Common myeloid progenitor, CD34-positive (primary cell): ENCODE results near the gene KRTAP2-3.
A peak's percentile ranks its signal among the peaks of the same experiment; 100 is the strongest.

Experiments used
- CTCF ChIA-PET: fragments of 350-600 bp; sonication (Branson Sonifier 250); formaldehyde crosslinking; loops from one replicate; lab custom pipeline; 2021; ENCODE audit warnings: antibody characterized with exemption; lab: Charles Lee
- POLR2A ChIA-PET: fragments of 350-600 bp; sonication (Branson Sonifier 250); formaldehyde crosslinking; loops from one replicate; lab custom pipeline; 2021; ENCODE audit warnings: antibody characterized with exemption; lab: Charles Lee
- DNase-seq, 3 donors: peaks; one replicate each; pipeline versions ENCODE4 v3.0.0 to v3.0.0-alpha.2; 2013
- H3K27ac ChIP-seq, 2 experiments: 1 replicate in 1 of 2; 2 replicates in 1 of 2; pipeline ENCODE4 v1.7.0; 2013; ENCODE audit warnings: inconsistent platforms in 2 of 2, low read length in 2 of 2, mild to moderate bottlenecking in 2 of 2, low read depth in 1 of 2, moderate library complexity in 1 of 2; ENCODE audit not compliant: severe bottlenecking in 2 of 2, insufficient read depth in 1 of 2, poor library complexity in 1 of 2
- H3K27me3 ChIP-seq, 5 experiments: replicated peaks in 2 of 5; 1 replicate in 3 of 5; 2 replicates in 2 of 5; pipeline versions ENCODE4 v1.6.1 to v1.7.0; 2013; ENCODE audit warnings: low read length in 4 of 5, mild to moderate bottlenecking in 2 of 5, moderate library complexity in 2 of 5, inconsistent platforms in 1 of 5; ENCODE audit not compliant: insufficient read depth in 5 of 5, control insufficient read depth in 4 of 5
- H3K36me3 ChIP-seq, 4 experiments: 1 replicate in 2 of 4; 2 replicates in 2 of 4; pipeline versions ENCODE4 v1.6.1 to v1.7.0; 2013; ENCODE audit warnings: low read length in 3 of 4, control low read depth in 1 of 4, mild to moderate bottlenecking in 1 of 4; ENCODE audit not compliant: control insufficient read depth in 4 of 4, insufficient read depth in 4 of 4
- H3K4me1 ChIP-seq, 4 experiments: 1 replicate in 3 of 4; 2 replicates in 1 of 4; pipeline versions ENCODE4 v1.6.1 to v1.7.1; 2013; ENCODE audit warnings: low read length in 3 of 4, mild to moderate bottlenecking in 3 of 4, control low read depth in 1 of 4, inconsistent platforms in 1 of 4, moderate library complexity in 1 of 4; ENCODE audit not compliant: control insufficient read depth in 4 of 4, insufficient read depth in 4 of 4; ENCODE audit errors: control extremely low read depth in 1 of 4
- H3K4me3 ChIP-seq, 7 experiments: 1 replicate in 4 of 7; 2 replicates in 3 of 7; pipeline versions ENCODE4 v1.5.1 to v1.7.0; 2013; ENCODE audit warnings: mild to moderate bottlenecking in 7 of 7, low read length in 6 of 7, moderate library complexity in 6 of 7, inconsistent platforms in 2 of 7, low read depth in 2 of 7, control low read depth in 1 of 7; ENCODE audit not compliant: insufficient read depth in 4 of 7, control insufficient read depth in 1 of 7; ENCODE audit errors: extremely low read depth in 1 of 7
- H3K9me3 ChIP-seq, 5 experiments: 1 replicate in 4 of 5; 2 replicates in 1 of 5; pipeline versions ENCODE4 v1.6.1 to v1.7.1; 2013; ENCODE audit warnings: low read length in 4 of 5, mild to moderate bottlenecking in 2 of 5, inconsistent platforms in 1 of 5, low read depth in 1 of 5, moderate library complexity in 1 of 5; ENCODE audit not compliant: control insufficient read depth in 4 of 5, insufficient read depth in 2 of 5; ENCODE audit errors: control extremely low read depth in 1 of 5
- WGBS: methylation state at CpG from one replicate; pipeline ENCODE4 v1.1.5; 2013; ENCODE audit not compliant: insufficient coverage; 5-methylcytosine and 5-hydroxymethylcytosine counted together

KRTAP2-3 gene

GRCh38 chr17:41018541-41018940, 41.4 kb downstream of the KRTAP2-3 start:
- ChIA-PET POLR2A (interaction anchor here (1.1 kb wide), 1 partner anchor 35 kb away, joined by 3 read pairs; the partner anchor contains the start of gene KRT40), CTCF (interaction anchor here (1.7 kb wide), 1 partner anchor 11 kb away, joined by 5 read pairs; the partner anchor contains the start of gene KRTAP1-4)
- peak; percentile 6 to 55 (median 54) for DNase-seq
- no peaks in the 10 kb centered on the region for H3K36me3 ChIP-seq
- no peak overlapping the region for H3K27ac ChIP-seq
- peaks cover 3 to 13% (median 5%) of the 10 kb centered on the region in 4 experiments for H3K4me1 ChIP-seq
- 26% methylated on average over 2 of the region's 3 CpGs for WGBS
- H3K27me3 ChIP-seq, result no peaks in the 10 kb centered on the region
- peaks cover 0 to 3% (median 0%) of the 10 kb centered on the region in 5 experiments for H3K9me3 ChIP-seq
- H3K4me3 ChIP-seq, result no peak overlapping the region

- Histone ChIP-seq H3K4me1 (peaks cover 3 to 13% (median 5%) of the 10 kb centered on the region in 4 experiments), H3K27me3 (no peaks in the 10 kb centered on the region), H3K9me3 (peaks cover 0 to 3% (median 0%) of the 10 kb centered on the region in 5 experiments), H3K27ac (no peak overlapping the region), H3K36me3 (no peaks in the 10 kb centered on the region), H3K4me3 (no peak overlapping the region)
- ChIA-PET CTCF (no interaction called here), POLR2A (no interaction called here)
- WGBS, result 87% methylated on average over 12 of the region's 13 CpGs
- no peak for DNase-seq
Observed at GRCh38 chr17:41016578-41017215, 43.2 kb downstream of the KRTAP2-3 start.

- Histone ChIP-seq H3K9me3 (no peaks in the 10 kb centered on the region), H3K4me1 (peaks cover 3 to 13% (median 5%) of the 10 kb centered on the region in 4 experiments), H3K27ac (no peak overlapping the region), H3K36me3 (no peaks in the 10 kb centered on the region), H3K4me3 (no peak overlapping the region), H3K27me3 (no peaks in the 10 kb centered on the region)
- CTCF ChIA-PET, result no interaction called here
- 94% methylated on average over 4 of the region's 7 CpGs for WGBS
- POLR2A ChIA-PET, result no interaction called here
- DNase-seq, result no peak
Observed at GRCh38 chr17:41015454-41015853, 44.5 kb downstream of the KRTAP2-3 start.

- Histone ChIP-seq H3K4me1 (peaks cover 3 to 12% (median 5%) of the 10 kb centered on the region in 4 experiments), H3K4me3 (no peak overlapping the region), H3K27ac (no peak overlapping the region), H3K27me3 (no peaks in the 10 kb centered on the region), H3K9me3 (no peaks in the 10 kb centered on the region), H3K36me3 (no peaks in the 10 kb centered on the region)
- ChIA-PET POLR2A (no interaction called here), CTCF (no interaction called here)
- DNase-seq, result no peak
- no CpG with 5 or more reads among the region's 1 CpG for WGBS
Observed at GRCh38 chr17:41013606-41014005, 46.3 kb downstream of the KRTAP2-3 start.

- no peak overlapping the region for H3K4me3 ChIP-seq
- H3K36me3 ChIP-seq, result no peaks in the 10 kb centered on the region
- DNase-seq, result no peak
- no peak overlapping the region for H3K27ac ChIP-seq
- 100% methylated on average over 1 of the region's 3 CpGs for WGBS
- H3K9me3 ChIP-seq, result no peaks in the 10 kb centered on the region
- CTCF ChIA-PET, result no interaction called here
- POLR2A ChIA-PET, result no interaction called here
- peaks cover under 1 to 7% (median 1%) of the 10 kb centered on the region in 4 experiments for H3K4me1 ChIP-seq
- no peaks in the 10 kb centered on the region for H3K27me3 ChIP-seq
Observed at GRCh38 chr17:41013181-41013580, 46.7 kb downstream of the KRTAP2-3 start.

GRCh38 chr17:41012326-41013120, 47.4 kb downstream of the KRTAP2-3 start:
- Histone ChIP-seq H3K9me3 (no peaks in the 10 kb centered on the region), H3K27ac (no peak overlapping the region), H3K27me3 (no peaks in the 10 kb centered on the region), H3K4me3 (no peak overlapping the region), H3K36me3 (no peaks in the 10 kb centered on the region), H3K4me1 (peaks cover 0 to 7% (median 0%) of the 10 kb centered on the region in 4 experiments)
- POLR2A ChIA-PET, result no interaction called here
- DNase-seq, result no peak
- CTCF ChIA-PET, result no interaction called here
- WGBS, result 90% methylated on average over 6 of the region's 6 CpGs

- H3K27me3 ChIP-seq, result no peaks in the 10 kb centered on the region
- H3K9me3 ChIP-seq, result no peaks in the 10 kb centered on the region
- H3K4me1 ChIP-seq, result no peaks in the 10 kb centered on the region
- ChIA-PET POLR2A (no interaction called here), CTCF (no interaction called here)
- H3K4me3 ChIP-seq, result no peak overlapping the region
- H3K27ac ChIP-seq, result no peak overlapping the region
- H3K36me3 ChIP-seq, result no peaks in the 10 kb centered on the region
- no peak for DNase-seq
Observed at GRCh38 chr17:41010441-41010840, 49.5 kb downstream of the KRTAP2-3 start.
